HEK293 (cell line): Measurements from ENCODE around the gene PIGS.

Experiments
- CTCF ChIA-PET: fragments of 350-600 bp; formaldehyde crosslinking; extraction: SDS; loops from one replicate; lab custom pipeline; 2021; ENCODE audit warnings: antibody characterized with exemption; lab: Yijun Ruan, JAX
- POLR2A ChIA-PET: fragments of 300-600 bp; formaldehyde crosslinking; extraction: SDS; loops from one replicate; lab custom pipeline; 2020; ENCODE audit warnings: antibody characterized with exemption, inconsistent platforms; lab: Yijun Ruan, JAX
- H3K27ac ChIP-seq: fragments of 200-500 bp; sonication (Bioruptor generic); 2 replicates; pipeline ENCODE4 v1.5.1; 2014; ENCODE audit warnings: low read depth, low read length, control low read depth, inconsistent platforms; ENCODE audit errors: extremely low read depth
- H3K36me3 ChIP-seq, 2 experiments: fragments of 200-500 bp in 1 of 2; sonication (Bioruptor generic) in 1 of 2; 1 replicate in 1 of 2; 2 replicates in 1 of 2; pipeline ENCODE4 v1.5.1; 2014 to 2017; ENCODE audit warnings: inconsistent platforms in 2 of 2, low read length in 2 of 2; ENCODE audit not compliant: control insufficient read depth in 2 of 2, insufficient read depth in 1 of 2
- H3K4me1 ChIP-seq: fragments of 200-500 bp; sonication (Bioruptor generic); 2 replicates; pipeline ENCODE4 v1.5.1; 2014; ENCODE audit warnings: mild to moderate bottlenecking, low read length, inconsistent platforms; ENCODE audit not compliant: control insufficient read depth, insufficient read depth
- H3K4me3 ChIP-seq: 2 replicates; pipeline ENCODE4 v1.5.1; 2011; ENCODE audit warnings: low read depth, mild to moderate bottlenecking, control low read depth, low read length, moderate library complexity
- H3K9me3 ChIP-seq: fragments of 200-500 bp; sonication (Bioruptor generic); 2 replicates; pipeline ENCODE4 v1.5.1; 2014; ENCODE audit warnings: low read depth, low read length, inconsistent platforms; ENCODE audit not compliant: control insufficient read depth, insufficient read depth
- ATF2 ChIP-seq: fragments of 450-650 bp; formaldehyde crosslinking; IDR thresholded peaks from 2 replicates; pipeline ENCODE4 v1.5.1; 2016; ENCODE audit warnings: missing biosample characterization, missing genetic modification characterization, low read depth
- ELK4 ChIP-seq: IDR thresholded peaks from 2 replicates; pipeline ENCODE4 v1.6.1; 2011; ENCODE audit warnings: mild to moderate bottlenecking, low read depth, low read length, borderline replicate concordance
- KLF1 ChIP-seq: fragments of 450-650 bp; formaldehyde crosslinking; IDR thresholded peaks from 2 replicates; pipeline ENCODE4 v1.5.1; 2016; ENCODE audit warnings: missing biosample characterization, missing genetic modification characterization
- REPIN1 ChIP-seq: fragments of 450-650 bp; formaldehyde crosslinking; IDR thresholded peaks from 2 replicates; pipeline ENCODE4 v1.5.1; 2017; ENCODE audit warnings: missing biosample characterization, missing genetic modification characterization, low read depth
- ZBTB21 ChIP-seq: fragments of 450-650 bp; formaldehyde crosslinking; IDR thresholded peaks from 2 replicates; pipeline ENCODE4 v1.5.1; 2017; ENCODE audit warnings: missing biosample characterization, missing genetic modification characterization
- ZBTB8A ChIP-seq: fragments of 450-650 bp; formaldehyde crosslinking; IDR thresholded peaks from 2 replicates; pipeline ENCODE4 v1.5.1; 2016; ENCODE audit warnings: missing biosample characterization, missing genetic modification characterization
- ZNF19 ChIP-seq: fragments of 450-650 bp; formaldehyde crosslinking; IDR thresholded peaks from 2 replicates; pipeline ENCODE4; 2016; ENCODE audit warnings: missing biosample characterization, missing genetic modification characterization, low read depth
- ZNF362 ChIP-seq: fragments of 450-650 bp; formaldehyde crosslinking; IDR thresholded peaks from 2 replicates; pipeline ENCODE4 v1.5.1; 2016; ENCODE audit warnings: missing biosample characterization, missing genetic modification characterization
- ZNF518A ChIP-seq: fragments of 450-650 bp; formaldehyde crosslinking; conservative IDR thresholded peaks from 2 replicates; pipeline ENCODE4 v1.5.1; 2016; ENCODE audit warnings: low read depth, missing biosample characterization, missing genetic modification characterization
- ZNF600 ChIP-seq: fragments of 450-650 bp; formaldehyde crosslinking; IDR thresholded peaks from 2 replicates; pipeline ENCODE4 v1.5.1; 2016; ENCODE audit warnings: missing biosample characterization, missing genetic modification characterization
- ZNF664 ChIP-seq: fragments of 450-650 bp; formaldehyde crosslinking; IDR thresholded peaks from 2 replicates; pipeline ENCODE4 v1.5.1; 2016; ENCODE audit warnings: missing biosample characterization, missing genetic modification characterization
- ZNF692 ChIP-seq: fragments of 450-650 bp; formaldehyde crosslinking; IDR thresholded peaks from 2 replicates; pipeline ENCODE4 v1.5.1; 2016; ENCODE audit warnings: missing biosample characterization, missing genetic modification characterization
- ZNF701 ChIP-seq: fragments of 450-650 bp; formaldehyde crosslinking; IDR thresholded peaks from 2 replicates; pipeline ENCODE4 v1.5.1; 2016; ENCODE audit warnings: missing biosample characterization, missing genetic modification characterization

PIGS gene

GRCh38 chr17:28554565-28554964 is 16.8 kb downstream of the PIGS start:
- no peak for TF ChIP-seq ATF2 (tag by site-specific recombination)
- TF ChIP-seq ZNF600 (tag by site-specific recombination): peak; percentile 76
- Histone ChIP-seq H3K4me3 (no peak overlapping the region), H3K9me3 (no peaks in the 10 kb centered on the region), H3K27ac (no peak overlapping the region), H3K36me3 (peaks cover 53 to 66% of the 10 kb centered on the region in 2 experiments), H3K4me1 (peaks cover 14% of the 10 kb centered on the region)
- ChIA-PET CTCF (no interaction called here), POLR2A (interaction anchor here (1.5 to 8.9 kb wide), 3 partner anchors 9 to 17 kb away, joined by 5 to 68 read pairs (median 5); partner anchors contain the start of gene PIGS)

GRCh38 chr17:28553000-28553505 is 18.3 kb downstream of the PIGS start:
- Histone ChIP-seq H3K9me3 (no peaks in the 10 kb centered on the region), H3K36me3 (peaks cover 43 to 51% of the 10 kb centered on the region in 2 experiments), H3K4me3 (no peak overlapping the region; the same call in 1 of the 2 replicates), H3K27ac (0 out of 2 replicates have a peak overlapping the region, but pooled peaks have one; percentile 19), H3K4me1 (peaks cover 14% of the 10 kb centered on the region)
- ChIA-PET POLR2A (interaction anchor here (0.7 to 8.9 kb wide), 5 partner anchors 11 to 167 kb away, joined by 3 to 68 read pairs (median 5); partner anchors contain the start of genes BLTP2, PIGS and RPL23A), CTCF (interaction anchor here (0.6 to 1.5 kb wide), 3 partner anchors 13 to 91 kb away, joined by 3 to 8 read pairs (median 4); partner anchors contain the start of gene PIGS)
- peak; percentile 68; the same call in 1 of the 2 replicates for TF ChIP-seq ZNF664
- TF ChIP-seq ELK4: no peak
- no peak for TF ChIP-seq ZNF701 (tag by site-specific recombination)
- no peak for TF ChIP-seq REPIN1 (tag by site-specific recombination)
- TF ChIP-seq ZBTB8A (tag by site-specific recombination): no peak
- no peak for TF ChIP-seq ZNF692 (tag by site-specific recombination)
- no peak for TF ChIP-seq ZBTB21 (tag by site-specific recombination)
- no peak for TF ChIP-seq KLF1 (tag by site-specific recombination)
- peak; percentile 90 for TF ChIP-seq ZNF362 (tag by site-specific recombination)
- no peak for TF ChIP-seq ZNF518A
- no peak for TF ChIP-seq ZNF19 (tag by site-specific recombination)
- TF ChIP-seq, all 188 proteins: peak for 2
